ENCODE results near the gene OR10J1. TPM values are rescaled to one million over a fixed set of nuclear protein-coding genes. Genes with fewer than 3 reads are reported as not detected.

The OR10J1 gene
- total and polyA plus RNA-seq, 2 of the 8 experiments (the other 6 are each of a cell fraction or from before 2014, with no cell fraction given): not detected

GRCh38 chr1:159406821-159407220 is 32.7 kb upstream of the OR10J1 start:
- 80% methylated on average over 2 of the region's 2 CpGs; no CpG with 5 or more reads in 1 of the 2 experiments for WGBS, 2 experiments (ENCODE audit: extremely low coverage in 1 of 2, insufficient coverage in 1 of 2, insufficient read length in 1 of 2, insufficient replicate concordance in 2 of 2, low coverage in 1 of 2, low lambda C conversion rate in 2 of 2, missing lambda C conversion rate in 1 of 2)
- no peak overlapping the region for H3K14ac ChIP-seq (ENCODE audit: insufficient read length)
- no peak overlapping the region for H2BK5ac ChIP-seq (ENCODE audit: low read depth, low read length)
- H3K36me3 ChIP-seq (ENCODE audit: control insufficient read depth in 2 of 4, insufficient read depth in 4 of 4, low read length in 3 of 4): no peaks in the 10 kb centered on the region
- H3K79me2 ChIP-seq (ENCODE audit: control insufficient read depth in 1 of 2, insufficient read depth in 2 of 2, low read length in 2 of 2): no peaks in the 10 kb centered on the region
- H2BK20ac ChIP-seq (ENCODE audit: low read length): no peak overlapping the region
- H3K23ac ChIP-seq (ENCODE audit: insufficient read length): no peak overlapping the region
- no peak overlapping the region for H3K18ac ChIP-seq (ENCODE audit: extremely low read depth, low read length)
- no peak overlapping the region for H3K9ac ChIP-seq (replicated peaks in 1 of 4; ENCODE audit: extremely low read depth in 1 of 4, low read depth in 3 of 4, low read length in 3 of 4)
- no peak overlapping the region for H2BK12ac ChIP-seq (ENCODE audit: low read depth, low read length)
- ChIA-PET POLR2A (ENCODE audit: partially characterized antibody) (no interaction called here), CTCF (ENCODE audit: partially characterized antibody) (interaction anchor here (0.6 kb wide), 1 partner anchor 20 kb away, joined by 3 read pairs; no protein-coding TSS in a partner anchor)
- no peak overlapping the region for H4K5ac ChIP-seq (ENCODE audit: insufficient read length, low read depth, low read length)
- no peak overlapping the region for H3K4me3 ChIP-seq (ENCODE audit: extremely low read depth in 1 of 4, insufficient read depth in 2 of 4, low read depth in 3 of 4, low read length in 4 of 4)
- no peaks in the 10 kb centered on the region for H4K20me1 ChIP-seq (replicated peaks in 1 of 2; ENCODE audit: control insufficient read depth in 1 of 2, insufficient read depth in 2 of 2, low read length in 2 of 2)
- no peak overlapping the region for H2BK120ac ChIP-seq (replicated peaks; ENCODE audit: low read depth, low read length)
- no peak overlapping the region for H3K4me2 ChIP-seq (ENCODE audit: insufficient read depth in 1 of 2, low read depth in 2 of 2, low read length in 2 of 2)
- H2BK15ac ChIP-seq (ENCODE audit: low read length): no peak overlapping the region
- H2AK5ac ChIP-seq (ENCODE audit: low read depth, low read length): no peak overlapping the region
- H3K4ac ChIP-seq (replicated peaks; ENCODE audit: insufficient read length, low read depth, low read length): no peak overlapping the region
- no peak overlapping the region for H4K8ac ChIP-seq (ENCODE audit: extremely low read depth, insufficient read depth, low read length)
- peaks cover 40 to 49% of the 10 kb centered on the region in 2 experiments for H3K9me3 ChIP-seq (ENCODE audit: insufficient read depth in 2 of 2, low read depth in 1 of 2, low read length in 1 of 2)
- H2AFZ ChIP-seq (ENCODE audit: low read length): no peak overlapping the region
- H3K79me1 ChIP-seq (ENCODE audit: low read depth, low read length): no peaks in the 10 kb centered on the region
- H3K27ac ChIP-seq (ENCODE audit: low read depth, low read length): no peak overlapping the region
- H3K56ac ChIP-seq (replicated peaks; ENCODE audit: insufficient read length, low read depth, low read length): no peak overlapping the region
- H4K91ac ChIP-seq (replicated peaks; ENCODE audit: insufficient read length, low read length): no peak overlapping the region
- H3K4me1 ChIP-seq (replicated peaks in 1 of 4; ENCODE audit: control insufficient read depth in 3 of 4, insufficient read depth in 4 of 4, low read length in 3 of 4): no peaks in the 10 kb centered on the region; a peak in 1 of 7 replicates
- FAIRE-seq: no peak
- H3K23me2 ChIP-seq (ENCODE audit: low read depth, low read length): no peaks in the 10 kb centered on the region
- H3K27me3 ChIP-seq (replicated peaks in 1 of 4; ENCODE audit: control insufficient read depth in 3 of 4, extremely low read depth in 1 of 4, insufficient read depth in 3 of 4, low read length in 3 of 4): no peaks in the 10 kb centered on the region
- no peak for DNase-seq (ENCODE audit: low read depth in 1 of 2, low spot score in 2 of 2)
- TF ChIP-seq SRF (IDR thresholded peaks at IDR 0.05; ENCODE audit: low read depth, low read length) (no peak), RAD21 (IDR thresholded peaks at IDR 0.05 in 1 of 2, conservative IDR thresholded peaks at IDR 0.05 in 1 of 2; ENCODE audit: low read depth in 2 of 2, low read length in 2 of 2) (no peak), SP4 (IDR thresholded peaks at IDR 0.05; ENCODE audit: low read length) (no peak), CHD1 (IDR thresholded peaks at IDR 0.05; ENCODE audit: low read depth, low read length) (no peak), KDM5A (IDR thresholded peaks at IDR 0.05; ENCODE audit: low read length) (no peak), NRF1 (IDR thresholded peaks at IDR 0.05; ENCODE audit: low read depth, low read length) (no peak), SAP30 (IDR thresholded peaks at IDR 0.05; ENCODE audit: insufficient read depth, insufficient replicate concordance, low read length) (no peak), TAF1 (IDR thresholded peaks at IDR 0.05; ENCODE audit: low read depth, low read length) (no peak), EZH2 (IDR thresholded peaks at IDR 0.05; ENCODE audit: low read depth, low read length, severe bottlenecking) (no peak), RXRA (IDR thresholded peaks at IDR 0.05; ENCODE audit: insufficient read depth, low read depth, low read length) (no peak), CTCF (IDR thresholded peaks at IDR 0.05; ENCODE audit: control extremely low read depth in 1 of 3, insufficient read depth in 1 of 3, low read depth in 1 of 3, low read length in 3 of 3) (no peak), SP2 (IDR thresholded peaks at IDR 0.05; ENCODE audit: low read length) (no peak)
